ENCODE data around the gene SVOP.

Gene SVOP

DNA sequence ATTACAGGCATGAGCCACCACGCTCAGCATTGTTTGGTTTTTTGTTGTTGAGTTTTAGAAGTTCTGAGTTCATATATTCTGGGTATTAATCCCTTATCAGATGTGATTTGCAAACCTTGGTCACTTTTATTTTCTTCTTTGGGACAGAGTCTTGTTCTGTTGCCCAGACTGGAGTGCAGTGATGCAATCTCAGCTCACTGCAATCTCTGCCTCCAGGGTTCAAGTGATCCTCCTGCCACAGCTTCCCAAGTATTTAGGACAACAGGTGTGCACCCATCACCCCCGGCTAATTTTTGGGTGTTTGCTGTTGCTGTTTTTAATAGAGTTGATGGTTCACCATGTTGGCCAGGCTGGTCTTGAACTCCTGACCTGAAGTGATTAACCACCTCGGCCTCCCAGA, 43.3 kb upstream of the SVOP start:
- Histone ChIP-seq H3K4me2 (no peak overlapping the region), H3K4me3 (IDR thresholded peaks at IDR 0.05; ENCODE audit: insufficient read depth, low read depth, low read length) (no peak overlapping the region), H3K9ac (no peak overlapping the region), H3K4me1 (ENCODE audit: low read depth, poor library complexity, severe bottlenecking) (no peaks in the 10 kb centered on the region), H3K36me3 (ENCODE audit: insufficient read depth) (no peaks in the 10 kb centered on the region), H3K27ac (no peak overlapping the region), H3K79me2 (ENCODE audit: insufficient read depth, low read depth) (no peaks in the 10 kb centered on the region), H3K27me3 (ENCODE audit: insufficient read depth, low read depth) (no peaks in the 10 kb centered on the region), H4K20me1 (ENCODE audit: insufficient read depth) (no peaks in the 10 kb centered on the region), H2AFZ (ENCODE audit: low read depth) (no peak overlapping the region)
- TF ChIP-seq, protein P1, sequence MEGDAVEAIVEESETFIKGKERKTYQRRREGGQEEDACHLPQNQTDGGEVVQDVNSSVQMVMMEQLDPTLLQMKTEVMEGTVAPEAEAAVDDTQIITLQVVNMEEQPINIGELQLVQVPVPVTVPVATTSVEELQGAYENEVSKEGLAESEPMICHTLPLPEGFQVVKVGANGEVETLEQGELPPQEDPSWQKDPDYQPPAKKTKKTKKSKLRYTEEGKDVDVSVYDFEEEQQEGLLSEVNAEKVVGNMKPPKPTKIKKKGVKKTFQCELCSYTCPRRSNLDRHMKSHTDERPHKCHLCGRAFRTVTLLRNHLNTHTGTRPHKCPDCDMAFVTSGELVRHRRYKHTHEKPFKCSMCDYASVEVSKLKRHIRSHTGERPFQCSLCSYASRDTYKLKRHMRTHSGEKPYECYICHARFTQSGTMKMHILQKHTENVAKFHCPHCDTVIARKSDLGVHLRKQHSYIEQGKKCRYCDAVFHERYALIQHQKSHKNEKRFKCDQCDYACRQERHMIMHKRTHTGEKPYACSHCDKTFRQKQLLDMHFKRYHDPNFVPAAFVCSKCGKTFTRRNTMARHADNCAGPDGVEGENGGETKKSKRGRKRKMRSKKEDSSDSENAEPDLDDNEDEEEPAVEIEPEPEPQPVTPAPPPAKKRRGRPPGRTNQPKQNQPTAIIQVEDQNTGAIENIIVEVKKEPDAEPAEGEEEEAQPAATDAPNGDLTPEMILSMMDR (conservative IDR thresholded peaks at IDR 0.05; ENCODE audit: low read depth, low read length), result no peak

GRCh38 chr12:109058773-109059172, 37.9 kb upstream of the SVOP start:
- Histone ChIP-seq H3K4me1 (ENCODE audit: low read depth, poor library complexity, severe bottlenecking) (peaks cover 9% of the 10 kb centered on the region), H3K4me3 (IDR thresholded peaks at IDR 0.05; ENCODE audit: insufficient read depth, low read depth, low read length) (no peak overlapping the region), H3K9ac (no peak overlapping the region), H4K20me1 (ENCODE audit: insufficient read depth) (no peaks in the 10 kb centered on the region), H3K27ac (no peak overlapping the region), H3K36me3 (ENCODE audit: insufficient read depth) (no peaks in the 10 kb centered on the region), H2AFZ (ENCODE audit: low read depth) (no peak overlapping the region), H3K4me2 (no peak overlapping the region), H3K79me2 (ENCODE audit: insufficient read depth, low read depth) (no peaks in the 10 kb centered on the region), H3K27me3 (ENCODE audit: insufficient read depth, low read depth) (no peaks in the 10 kb centered on the region)
- TF ChIP-seq, protein P1 (conservative IDR thresholded peaks at IDR 0.05; ENCODE audit: low read depth, low read length), result no peak

- H3K79me2 ChIP-seq (ENCODE audit: insufficient read depth, low read depth), result no peaks in the 10 kb centered on the region
- no peaks in the 10 kb centered on the region for H4K20me1 ChIP-seq (ENCODE audit: insufficient read depth)
- H3K27me3 ChIP-seq (ENCODE audit: insufficient read depth, low read depth), result no peaks in the 10 kb centered on the region
- H3K36me3 ChIP-seq (ENCODE audit: insufficient read depth), result no peaks in the 10 kb centered on the region
- TF ChIP-seq, protein P1 (conservative IDR thresholded peaks at IDR 0.05; ENCODE audit: low read depth, low read length), result no peak
- peaks cover 9% of the 10 kb centered on the region for H3K4me1 ChIP-seq (ENCODE audit: low read depth, poor library complexity, severe bottlenecking)
- H3K27ac ChIP-seq, result no peak overlapping the region
- H3K4me3 ChIP-seq (IDR thresholded peaks at IDR 0.05; ENCODE audit: insufficient read depth, low read depth, low read length), result no peak overlapping the region
- H2AFZ ChIP-seq (ENCODE audit: low read depth), result no peak overlapping the region
- no peak overlapping the region for H3K9ac ChIP-seq
- no peak overlapping the region for H3K4me2 ChIP-seq
Observed at GRCh38 chr12:109057376-109057775, 36.5 kb upstream of the SVOP start.

DNA sequence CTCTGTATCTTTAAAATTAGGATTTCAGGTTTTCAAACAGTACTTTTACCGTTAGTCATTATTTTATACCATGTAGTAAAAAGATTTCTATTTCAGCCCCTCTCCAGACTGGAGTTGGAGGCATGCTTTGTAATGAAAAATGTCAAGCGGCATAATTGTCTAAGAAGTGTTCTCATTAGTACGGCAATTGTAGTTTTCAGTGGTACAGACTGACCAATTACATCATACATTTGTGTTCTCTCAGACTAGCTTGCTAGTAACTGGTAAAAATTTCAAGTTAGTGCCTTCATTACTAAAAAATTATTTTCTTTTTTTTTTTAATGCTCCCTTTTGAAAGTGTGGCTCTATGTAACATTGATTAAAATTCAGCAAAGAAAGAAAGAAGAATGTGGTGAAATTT, 36.0 kb upstream of the SVOP start:
- TF ChIP-seq, protein P1 (conservative IDR thresholded peaks at IDR 0.05; ENCODE audit: low read depth, low read length), result no peak
- H3K4me3 ChIP-seq (IDR thresholded peaks at IDR 0.05; ENCODE audit: insufficient read depth, low read depth, low read length), result no peak overlapping the region
- H3K36me3 ChIP-seq (ENCODE audit: insufficient read depth), result no peaks in the 10 kb centered on the region

More for the DNA sequence above, 36.0 kb upstream of the SVOP start:
- no peak overlapping the region for H3K9ac ChIP-seq
- no peak overlapping the region for H3K27ac ChIP-seq
- H3K27me3 ChIP-seq (ENCODE audit: insufficient read depth, low read depth), result no peaks in the 10 kb centered on the region
- no peaks in the 10 kb centered on the region for H3K79me2 ChIP-seq (ENCODE audit: insufficient read depth, low read depth)
- H3K4me1 ChIP-seq (ENCODE audit: low read depth, poor library complexity, severe bottlenecking), result peaks cover 9% of the 10 kb centered on the region
- no peaks in the 10 kb centered on the region for H4K20me1 ChIP-seq (ENCODE audit: insufficient read depth)
- H3K4me2 ChIP-seq, result no peak overlapping the region
- H2AFZ ChIP-seq (ENCODE audit: low read depth), result no peak overlapping the region
